ENCODE data around the gene CELSR1.
"Not testable (repeated sequence)": the region's sequence is repeated elsewhere in the genome, so short reads cannot be mapped to it uniquely, and the experiment has no call there.

CELSR1 gene

GRCh38 chr22:46509416-46510089 lies 27.9 kb downstream of the CELSR1 start:
- no peak for FAIRE-seq

- no peak for FAIRE-seq
Observed at GRCh38 chr22:46508491-46508999, 28.9 kb downstream of the CELSR1 start.

- FAIRE-seq = no peak
Observed at GRCh38 chr22:46507451-46508425, 29.7 kb downstream of the CELSR1 start.

GRCh38 chr22:46504584-46504983 lies 32.8 kb downstream of the CELSR1 start:
- no peak for FAIRE-seq

- no peak for FAIRE-seq
Observed at GRCh38 chr22:46502440-46503175, 34.8 kb downstream of the CELSR1 start.

- no peak for FAIRE-seq
Observed at GRCh38 chr22:46501701-46502100, 35.7 kb downstream of the CELSR1 start.

- not testable (repeated sequence) for FAIRE-seq
Observed at GRCh38 chr22:46501265-46501664, 36.2 kb downstream of the CELSR1 start.

DNA sequence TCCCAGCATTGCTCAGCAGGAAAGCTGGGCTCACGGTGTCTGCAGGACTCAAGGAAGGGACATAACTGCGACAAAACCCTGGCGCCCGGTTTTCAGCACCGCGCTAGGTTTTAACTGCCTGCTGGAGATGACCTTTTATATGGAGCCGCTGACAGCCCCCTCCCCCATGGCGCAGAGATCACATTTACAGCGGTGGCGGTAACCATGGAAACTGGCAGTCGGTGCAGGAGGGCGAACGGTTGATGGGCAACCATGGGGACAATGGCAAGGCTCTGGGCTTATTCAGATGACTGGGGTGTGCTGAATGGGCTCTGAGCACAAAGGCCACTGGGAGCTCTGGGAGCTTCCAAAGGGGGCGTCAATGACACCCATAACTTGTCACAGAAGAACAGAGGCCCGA lies 37.2 kb downstream of the CELSR1 start:
- no peak for FAIRE-seq

- FAIRE-seq = no peak
Observed at GRCh38 chr22:46499805-46500189, 37.6 kb downstream of the CELSR1 start.

- no peak for FAIRE-seq
Observed at GRCh38 chr22:46491946-46492345, 45.5 kb downstream of the CELSR1 start.

DNA sequence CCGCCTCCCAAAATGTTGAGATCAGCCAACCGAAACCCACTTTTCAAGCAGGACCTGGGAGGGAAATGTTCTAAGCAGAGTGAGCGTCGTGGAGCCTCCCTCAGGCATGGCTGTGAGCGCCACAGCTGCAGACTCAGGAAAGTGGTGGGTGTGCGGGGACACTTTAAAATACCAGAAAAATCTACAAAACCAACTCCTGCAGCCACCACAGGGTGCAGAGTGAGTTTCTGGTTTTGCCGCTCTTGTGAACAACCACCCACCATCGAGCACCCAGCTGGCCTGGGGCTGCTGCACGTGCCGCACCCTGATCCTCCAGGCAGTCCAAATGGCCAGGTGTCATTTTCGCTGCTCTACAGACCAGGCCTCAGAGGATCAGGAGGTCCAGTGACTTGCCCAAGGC lies 46.9 kb downstream of the CELSR1 start:
- FAIRE-seq = no peak

- FAIRE-seq = no peak
Observed at GRCh38 chr22:46486996-46487717, 50.3 kb downstream of the CELSR1 start.

DNA sequence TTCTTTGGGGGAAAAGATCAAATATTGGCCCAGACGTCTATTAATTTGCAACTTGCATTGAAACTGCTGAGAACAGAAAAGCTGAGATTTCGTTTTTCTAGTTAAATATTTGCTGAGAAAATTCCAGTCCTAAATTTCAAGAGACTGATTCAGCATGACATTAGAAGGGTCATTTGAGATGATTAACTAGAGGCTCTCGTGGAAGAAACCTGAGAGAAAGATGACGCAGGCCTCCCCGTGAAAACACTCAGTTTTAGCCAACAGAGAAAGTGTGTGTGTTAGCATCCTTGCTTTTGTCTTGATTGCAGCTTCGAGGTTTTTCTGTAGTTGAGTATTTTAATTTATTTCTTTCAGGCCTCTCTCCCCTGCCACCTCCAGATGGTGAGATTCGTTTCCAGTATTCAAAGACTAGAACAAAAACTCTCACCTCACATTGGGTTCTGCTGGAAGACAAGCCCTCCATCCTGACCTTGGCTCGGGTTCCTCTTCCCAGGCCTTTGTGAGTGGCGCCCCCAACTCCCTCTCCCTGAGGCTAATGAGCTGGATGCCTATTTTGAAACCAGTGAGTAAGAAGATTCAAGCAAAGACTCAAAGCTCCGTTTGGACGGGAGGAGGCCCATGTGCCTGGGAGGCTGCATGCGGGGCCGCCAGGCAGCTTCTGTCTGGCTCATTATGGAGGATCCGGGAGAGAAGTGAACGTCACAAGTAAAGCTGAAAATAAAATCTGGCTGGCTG lies 52.4 kb downstream of the CELSR1 start:
- FAIRE-seq = no peak

GRCh38 chr22:46484156-46484860 lies 53.1 kb downstream of the CELSR1 start:
- no peak for FAIRE-seq

DNA sequence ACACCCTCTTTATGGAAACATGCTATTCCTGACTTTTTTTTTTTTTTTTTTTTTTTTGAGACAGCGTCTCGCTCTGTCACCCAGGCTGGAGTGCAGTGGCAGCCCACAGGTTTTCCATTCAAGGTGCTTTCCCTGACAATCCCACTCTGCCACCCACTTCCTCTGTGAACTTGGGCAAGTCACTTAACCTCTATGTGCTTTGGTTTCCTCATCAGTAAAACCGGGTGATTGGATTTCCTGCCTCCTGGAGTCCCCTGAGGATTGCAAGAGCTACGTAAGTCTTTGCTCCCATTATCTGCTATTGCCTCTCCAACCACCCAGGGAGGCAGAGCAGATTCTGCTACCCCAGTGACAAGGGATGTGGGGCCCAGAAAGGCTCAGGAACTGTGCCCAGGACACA lies 54.1 kb downstream of the CELSR1 start:
- FAIRE-seq = no peak

DNA sequence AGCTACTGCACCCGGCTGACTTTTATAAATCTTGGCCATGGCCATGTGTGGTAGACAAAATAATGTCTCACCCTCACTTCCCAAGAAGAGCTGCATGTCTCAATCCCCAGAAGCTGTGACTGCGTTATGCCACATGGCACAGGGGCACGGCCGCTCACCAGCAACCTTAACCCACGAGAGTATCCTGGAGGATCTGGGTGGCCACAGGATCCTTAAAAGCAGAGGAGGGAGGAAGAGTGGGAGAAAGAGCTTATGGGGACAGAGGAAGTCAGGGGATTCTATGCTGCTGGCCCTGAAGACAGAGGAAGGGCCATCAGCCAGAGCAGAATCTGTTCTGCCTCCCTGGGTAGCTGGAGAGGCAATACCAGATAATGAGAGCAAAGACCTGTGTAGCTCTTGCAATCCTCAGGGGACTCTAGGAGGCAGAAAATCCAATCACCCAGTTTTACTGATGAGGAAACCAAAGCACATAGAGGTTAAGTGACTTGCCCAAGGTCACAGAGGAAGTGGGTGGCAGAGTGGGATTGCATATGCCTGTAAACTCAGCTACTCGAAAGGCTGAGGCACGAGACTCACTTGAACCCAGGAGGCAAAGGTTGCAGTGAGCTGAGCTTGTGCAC lies 55.3 kb downstream of the CELSR1 start:
- FAIRE-seq = no peak

GRCh38 chr22:46481386-46481785 lies 56.0 kb downstream of the CELSR1 start:
- no peak for FAIRE-seq

DNA sequence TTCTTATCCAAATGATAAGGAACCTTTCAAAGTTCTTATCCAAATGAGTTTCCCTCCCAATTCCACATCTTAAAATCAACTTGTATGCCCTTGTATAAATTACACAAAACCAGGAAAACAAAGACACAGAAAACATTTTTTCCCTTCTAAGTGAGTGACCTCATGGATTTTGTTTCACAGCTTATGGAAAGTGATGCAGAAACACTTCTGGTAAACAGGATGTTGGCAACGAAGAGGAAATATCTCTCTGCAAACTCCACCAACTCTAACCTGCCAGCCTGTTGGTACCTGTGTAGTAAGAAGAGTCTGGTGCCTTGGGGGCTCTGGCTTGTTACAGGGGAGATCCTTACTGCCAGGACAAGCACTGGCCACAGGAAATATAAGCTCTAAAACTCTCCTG lies 57.0 kb downstream of the CELSR1 start:
- FAIRE-seq = no peak

GRCh38 chr22:46479046-46479445 lies 58.4 kb downstream of the CELSR1 start:
- FAIRE-seq = no peak

DNA sequence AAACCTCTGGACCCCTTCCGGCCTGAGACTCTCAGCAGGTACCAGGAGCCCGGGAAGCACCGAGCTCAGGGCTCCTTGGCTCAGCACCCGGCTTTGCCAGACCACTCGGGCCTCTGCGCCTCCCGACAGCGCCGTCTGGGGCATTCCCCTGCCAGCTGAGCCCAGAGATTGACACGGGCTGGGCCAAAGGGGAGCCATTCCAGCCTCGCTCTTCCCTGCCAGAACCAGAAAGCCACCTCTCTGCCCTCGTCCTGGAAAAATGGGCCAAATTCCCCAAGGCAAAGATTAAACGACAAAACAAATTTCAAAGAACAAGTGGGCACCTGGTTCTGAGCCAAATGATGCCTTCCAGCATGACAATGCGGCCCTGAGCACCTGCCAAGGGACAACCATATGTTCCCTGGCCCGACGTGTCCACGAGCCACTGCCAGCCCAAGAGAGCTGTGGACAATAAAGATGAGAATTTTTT lies 59.3 kb downstream of the CELSR1 start:
- FAIRE-seq = no peak

- FAIRE-seq = no peak
Observed at GRCh38 chr22:46476547-46476941, 60.9 kb downstream of the CELSR1 start.
